Osteoblast (primary cell): ENCODE data around the gene C12orf57. TPM values are rescaled to one million over a fixed set of nuclear protein-coding genes. Genes with fewer than 3 reads are reported as not detected.
A peak's percentile ranks its signal among the peaks of the same experiment; 100 is the strongest.

Experiments used
- DNase-seq: peaks from one replicate; pipeline ENCODE4 v3.0.0; 2011; ENCODE audit warnings: low spot score, mixed read lengths; ENCODE audit not compliant: insufficient read length; ENCODE audit errors: missing footprints
- H2AFZ ChIP-seq: 2 replicates; pipeline ENCODE4 v1.6.0; 2011; ENCODE audit warnings: mild to moderate bottlenecking, low read length
- H3K27ac ChIP-seq: 2 replicates; pipeline ENCODE4 v1.5.1; 2011; ENCODE audit warnings: mild to moderate bottlenecking, low read depth, low read length, moderate library complexity
- H3K27me3 ChIP-seq: 2 replicates; pipeline ENCODE4 v1.6.0; 2012; ENCODE audit warnings: mild to moderate bottlenecking, control low read depth, inconsistent platforms, low read length, moderate library complexity; ENCODE audit not compliant: insufficient read depth
- H3K36me3 ChIP-seq: 2 replicates; pipeline ENCODE4 v1.5.1; 2011; ENCODE audit warnings: mild to moderate bottlenecking, low read length, control low read depth, moderate library complexity; ENCODE audit not compliant: insufficient read depth
- H3K4me1 ChIP-seq: 2 replicates; pipeline ENCODE4 v1.5.1; 2011; ENCODE audit warnings: mild to moderate bottlenecking, low read length, control low read depth, moderate library complexity; ENCODE audit not compliant: insufficient read depth
- H3K4me2 ChIP-seq: 2 replicates; pipeline ENCODE4 v1.6.0; 2011; ENCODE audit warnings: mild to moderate bottlenecking, low read length; ENCODE audit not compliant: insufficient read depth
- H3K4me3 ChIP-seq: fragments of 200-600 bp; sonication (generic); 3 replicates; pipeline ENCODE4 v1.5.1; 2012; ENCODE audit warnings: mild to moderate bottlenecking, low read length, inconsistent platforms; ENCODE audit not compliant: insufficient read depth
- H3K79me2 ChIP-seq: 2 replicates; pipeline ENCODE4 v1.6.0; 2012; ENCODE audit warnings: mild to moderate bottlenecking, low read length, control low read depth, inconsistent platforms; ENCODE audit not compliant: insufficient read depth
- H3K9me3 ChIP-seq: 2 replicates; pipeline ENCODE4 v1.5.1; 2011; ENCODE audit warnings: low read depth, low read length, control low read depth
- H4K20me1 ChIP-seq: 2 replicates; pipeline ENCODE4 v1.6.0; 2012; ENCODE audit warnings: mild to moderate bottlenecking, low read length, control low read depth; ENCODE audit not compliant: insufficient read depth
- CTCF ChIP-seq: IDR thresholded peaks from 2 replicates; pipeline ENCODE4 v1.5.1; 2011; ENCODE audit warnings: mild to moderate bottlenecking, low read depth, low read length, moderate library complexity; ENCODE audit errors: extremely low read depth
- total RNA-seq: library from RNA; depleted of rRNA; stranded (reverse); fragments of >200 nt; gene quantifications from 2 replicates; pipeline ENCODE4 v1.2.3, GENCODE V29; 2012

Gene C12orf57
- total RNA-seq, 1 donor: 81.4 TPM

DNA sequence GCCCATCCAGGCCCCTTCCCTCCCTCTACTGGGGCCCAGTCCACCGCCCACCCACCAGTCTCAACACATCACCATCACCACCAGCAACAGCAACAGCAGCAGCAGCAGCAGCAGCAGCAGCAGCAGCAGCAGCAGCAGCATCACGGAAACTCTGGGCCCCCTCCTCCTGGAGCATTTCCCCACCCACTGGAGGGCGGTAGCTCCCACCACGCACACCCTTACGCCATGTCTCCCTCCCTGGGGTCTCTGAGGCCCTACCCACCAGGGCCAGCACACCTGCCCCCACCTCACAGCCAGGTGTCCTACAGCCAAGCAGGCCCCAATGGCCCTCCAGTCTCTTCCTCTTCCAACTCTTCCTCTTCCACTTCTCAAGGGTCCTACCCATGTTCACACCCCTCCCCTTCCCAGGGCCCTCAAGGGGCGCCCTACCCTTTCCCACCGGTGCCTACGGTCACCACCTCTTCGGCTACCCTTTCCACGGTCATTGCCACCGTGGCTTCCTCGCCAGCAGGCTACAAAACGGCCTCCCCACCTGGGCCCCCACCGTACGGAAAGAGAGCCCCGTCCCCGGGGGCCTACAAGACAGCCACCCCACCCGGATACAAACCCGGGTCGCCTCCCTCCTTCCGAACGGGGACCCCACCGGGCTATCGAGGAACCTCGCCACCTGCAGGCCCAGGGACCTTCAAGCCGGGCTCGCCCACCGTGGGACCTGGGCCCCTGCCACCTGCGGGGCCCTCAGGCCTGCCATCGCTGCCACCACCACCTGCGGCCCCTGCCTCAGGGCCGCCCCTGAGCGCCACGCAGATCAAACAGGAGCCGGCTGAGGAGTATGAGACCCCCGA lies 7.0 kb upstream of the C12orf57 start:
- TF ChIP-seq CTCF: no peak
- Histone ChIP-seq H3K79me2 (peaks cover 35% of the 10 kb centered on the region), H2AFZ (no peak overlapping the region), H3K27me3 (no peaks in the 10 kb centered on the region), H3K4me1 (peaks cover 26% of the 10 kb centered on the region), H3K27ac (no peak overlapping the region), H3K9me3 (no peaks in the 10 kb centered on the region), H3K36me3 (peaks cover 62% of the 10 kb centered on the region), H3K4me2 (peak overlapping the region; percentile 88), H4K20me1 (peaks cover 24% of the 10 kb centered on the region), H3K4me3 (peak overlapping the region; percentile 74)
- DNase-seq: no peak

- peaks cover 26% of the 10 kb centered on the region for H3K79me2 ChIP-seq
- peak; percentile 98 for DNase-seq
- H3K4me2 ChIP-seq: peak overlapping the region; percentile 88
- TF ChIP-seq CTCF: peak; percentile 90
- no peaks in the 10 kb centered on the region for H3K27me3 ChIP-seq
- peak overlapping the region; percentile 71 for H3K27ac ChIP-seq
- H2AFZ ChIP-seq: no peak overlapping the region
- H3K4me1 ChIP-seq: peaks cover 26% of the 10 kb centered on the region
- H4K20me1 ChIP-seq: peaks cover 17% of the 10 kb centered on the region
- peak overlapping the region; percentile 74 for H3K4me3 ChIP-seq
- H3K36me3 ChIP-seq: peaks cover 62% of the 10 kb centered on the region
- no peaks in the 10 kb centered on the region for H3K9me3 ChIP-seq
These were observed 6.1 kb upstream of the C12orf57 start for GRCh38 chr12:6937481-6938352.

- DNase-seq: no peak
- H3K27ac ChIP-seq: peak overlapping the region; percentile 20
- no peak overlapping the region for H2AFZ ChIP-seq
- H4K20me1 ChIP-seq: peaks cover 9% of the 10 kb centered on the region
- H3K4me1 ChIP-seq: peaks cover 30% of the 10 kb centered on the region
- H3K9me3 ChIP-seq: no peaks in the 10 kb centered on the region
- H3K79me2 ChIP-seq: peaks cover 18% of the 10 kb centered on the region
- H3K36me3 ChIP-seq: peaks cover 59% of the 10 kb centered on the region
- peak overlapping the region; percentile 88 for H3K4me2 ChIP-seq
- H3K4me3 ChIP-seq: peak overlapping the region; percentile 74
- H3K27me3 ChIP-seq: no peaks in the 10 kb centered on the region
- no peak for TF ChIP-seq CTCF
These were observed 5.2 kb upstream of the C12orf57 start for GRCh38 chr12:6938353-6939190.
